Measurements from ENCODE around the gene UPF3A.

DNA sequence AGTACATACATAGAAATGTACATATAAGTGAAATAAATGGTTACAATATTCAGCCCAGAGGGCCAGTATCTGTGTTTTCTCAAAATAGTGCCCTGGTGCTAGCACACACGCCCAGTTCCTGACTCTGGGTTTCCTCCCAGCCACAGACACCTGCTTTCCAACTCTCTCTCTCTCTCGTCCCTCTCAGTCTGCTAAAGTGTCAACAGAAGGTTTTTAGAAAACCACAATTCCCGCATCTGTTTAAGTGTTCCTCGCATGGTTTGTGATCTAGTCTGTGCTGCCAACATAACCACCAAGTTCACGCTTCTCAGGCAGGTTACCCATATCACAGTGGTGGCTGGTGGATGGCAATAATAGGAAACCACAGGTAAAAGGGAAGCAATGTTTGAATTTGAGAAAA lies 17.8 kb upstream of the UPF3A start:
- TF ChIP-seq, protein P1, sequence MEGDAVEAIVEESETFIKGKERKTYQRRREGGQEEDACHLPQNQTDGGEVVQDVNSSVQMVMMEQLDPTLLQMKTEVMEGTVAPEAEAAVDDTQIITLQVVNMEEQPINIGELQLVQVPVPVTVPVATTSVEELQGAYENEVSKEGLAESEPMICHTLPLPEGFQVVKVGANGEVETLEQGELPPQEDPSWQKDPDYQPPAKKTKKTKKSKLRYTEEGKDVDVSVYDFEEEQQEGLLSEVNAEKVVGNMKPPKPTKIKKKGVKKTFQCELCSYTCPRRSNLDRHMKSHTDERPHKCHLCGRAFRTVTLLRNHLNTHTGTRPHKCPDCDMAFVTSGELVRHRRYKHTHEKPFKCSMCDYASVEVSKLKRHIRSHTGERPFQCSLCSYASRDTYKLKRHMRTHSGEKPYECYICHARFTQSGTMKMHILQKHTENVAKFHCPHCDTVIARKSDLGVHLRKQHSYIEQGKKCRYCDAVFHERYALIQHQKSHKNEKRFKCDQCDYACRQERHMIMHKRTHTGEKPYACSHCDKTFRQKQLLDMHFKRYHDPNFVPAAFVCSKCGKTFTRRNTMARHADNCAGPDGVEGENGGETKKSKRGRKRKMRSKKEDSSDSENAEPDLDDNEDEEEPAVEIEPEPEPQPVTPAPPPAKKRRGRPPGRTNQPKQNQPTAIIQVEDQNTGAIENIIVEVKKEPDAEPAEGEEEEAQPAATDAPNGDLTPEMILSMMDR (IDR thresholded peaks at IDR 0.05) = no peak
- TF ChIP-seq POLR2A (IDR thresholded peaks at IDR 0.05) = no peak
